KMS-11 (cell line): ENCODE results near the gene ZDHHC8.
"Not testable (repeated sequence)": the region's sequence is repeated elsewhere in the genome, so short reads cannot be mapped to it uniquely, and the experiment has no call there.

Source experiments
- H2AFZ ChIP-seq: fragments of 200-600 bp; sonication (generic); 2 replicates; pipeline ENCODE4 v1.6.1; 2016; ENCODE audit warnings: antibody characterized with exemption, mixed run types, low read depth
- H3K27ac ChIP-seq: fragments of 200-600 bp; sonication (generic); 2 replicates; pipeline ENCODE4 v1.6.1; 2016; ENCODE audit warnings: mild to moderate bottlenecking, mixed run types
- H3K27me3 ChIP-seq: fragments of 200-600 bp; sonication (generic); 2 replicates; pipeline ENCODE4 v1.6.1; 2017; ENCODE audit warnings: mild to moderate bottlenecking, low read depth, mixed run types, moderate library complexity; ENCODE audit not compliant: insufficient read depth
- H3K36me3 ChIP-seq: fragments of 200-600 bp; sonication (generic); 2 replicates; pipeline ENCODE4 v1.6.1; 2017; ENCODE audit warnings: mild to moderate bottlenecking, mixed run types; ENCODE audit not compliant: insufficient read depth
- H3K4me1 ChIP-seq: fragments of 200-600 bp; sonication (generic); 2 replicates; pipeline ENCODE4 v1.6.1; 2016; ENCODE audit warnings: mild to moderate bottlenecking, low read depth, mixed run types; ENCODE audit not compliant: poor library complexity, severe bottlenecking
- H3K4me2 ChIP-seq: fragments of 200-600 bp; sonication (generic); 2 replicates; pipeline ENCODE4 v1.7.0; 2016; ENCODE audit warnings: mild to moderate bottlenecking, mixed run types
- H3K4me3 ChIP-seq: fragments of 200-600 bp; sonication (generic); IDR thresholded peaks from 2 replicates; pipeline ENCODE4 v1.6.1; 2017; ENCODE audit warnings: low read depth, low read length, mixed read lengths; ENCODE audit not compliant: insufficient read depth
- H3K79me2 ChIP-seq: fragments of 200-600 bp; sonication (generic); 2 replicates; pipeline ENCODE4 v1.6.1; 2016; ENCODE audit warnings: low read depth, mixed run types; ENCODE audit not compliant: insufficient read depth
- H3K9ac ChIP-seq: fragments of 200-600 bp; sonication (generic); 2 replicates; pipeline ENCODE4 v1.6.1; 2016; ENCODE audit warnings: mild to moderate bottlenecking, mixed run types
- H4K20me1 ChIP-seq: fragments of 200-600 bp; sonication (generic); 2 replicates; pipeline ENCODE4 v1.6.1; 2016; ENCODE audit warnings: mild to moderate bottlenecking, mixed run types; ENCODE audit not compliant: insufficient read depth
- TF ChIP-seq, protein P1 (sequence below): fragments of 200-600 bp; sonication (generic); conservative IDR thresholded peaks from 2 replicates; pipeline ENCODE4 v1.6.1; 2017; ENCODE audit warnings: low read depth, mild to moderate bottlenecking, antibody characterized with exemption, low read length, moderate library complexity, mixed read lengths

The ZDHHC8 gene

DNA sequence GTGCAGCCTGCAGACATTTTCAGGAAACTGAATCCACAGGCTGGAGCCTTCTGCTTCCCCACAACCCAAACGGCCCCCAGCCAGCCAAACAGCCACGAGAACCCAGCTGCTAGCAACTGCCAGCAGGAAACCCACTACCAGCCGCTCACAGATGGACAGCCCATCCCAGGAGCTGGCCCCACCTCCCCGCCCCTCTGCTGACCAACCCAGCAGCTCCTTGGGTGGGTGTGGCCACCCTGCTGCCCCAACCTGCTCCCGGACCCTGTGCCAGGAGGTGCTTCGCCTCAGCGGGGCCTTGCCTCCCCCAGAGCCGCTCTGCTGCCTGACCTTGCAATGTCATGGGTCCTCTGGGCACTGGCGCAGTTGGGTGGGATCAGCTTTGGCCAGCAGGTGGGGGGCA is 27.5 kb downstream of the ZDHHC8 start:
- H4K20me1 ChIP-seq, result no peaks in the 10 kb centered on the region
- no peak overlapping the region for H2AFZ ChIP-seq
- H3K4me2 ChIP-seq, result no peak overlapping the region
- H3K27me3 ChIP-seq, result peaks cover 42% of the 10 kb centered on the region
- H3K36me3 ChIP-seq, result no peaks in the 10 kb centered on the region
- H3K4me3 ChIP-seq, result no peak overlapping the region
- H3K27ac ChIP-seq, result no peak overlapping the region
- no peak overlapping the region for H3K9ac ChIP-seq
- no peaks in the 10 kb centered on the region for H3K4me1 ChIP-seq
- TF ChIP-seq, protein P1, sequence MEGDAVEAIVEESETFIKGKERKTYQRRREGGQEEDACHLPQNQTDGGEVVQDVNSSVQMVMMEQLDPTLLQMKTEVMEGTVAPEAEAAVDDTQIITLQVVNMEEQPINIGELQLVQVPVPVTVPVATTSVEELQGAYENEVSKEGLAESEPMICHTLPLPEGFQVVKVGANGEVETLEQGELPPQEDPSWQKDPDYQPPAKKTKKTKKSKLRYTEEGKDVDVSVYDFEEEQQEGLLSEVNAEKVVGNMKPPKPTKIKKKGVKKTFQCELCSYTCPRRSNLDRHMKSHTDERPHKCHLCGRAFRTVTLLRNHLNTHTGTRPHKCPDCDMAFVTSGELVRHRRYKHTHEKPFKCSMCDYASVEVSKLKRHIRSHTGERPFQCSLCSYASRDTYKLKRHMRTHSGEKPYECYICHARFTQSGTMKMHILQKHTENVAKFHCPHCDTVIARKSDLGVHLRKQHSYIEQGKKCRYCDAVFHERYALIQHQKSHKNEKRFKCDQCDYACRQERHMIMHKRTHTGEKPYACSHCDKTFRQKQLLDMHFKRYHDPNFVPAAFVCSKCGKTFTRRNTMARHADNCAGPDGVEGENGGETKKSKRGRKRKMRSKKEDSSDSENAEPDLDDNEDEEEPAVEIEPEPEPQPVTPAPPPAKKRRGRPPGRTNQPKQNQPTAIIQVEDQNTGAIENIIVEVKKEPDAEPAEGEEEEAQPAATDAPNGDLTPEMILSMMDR, result no peak
- no peaks in the 10 kb centered on the region for H3K79me2 ChIP-seq

DNA sequence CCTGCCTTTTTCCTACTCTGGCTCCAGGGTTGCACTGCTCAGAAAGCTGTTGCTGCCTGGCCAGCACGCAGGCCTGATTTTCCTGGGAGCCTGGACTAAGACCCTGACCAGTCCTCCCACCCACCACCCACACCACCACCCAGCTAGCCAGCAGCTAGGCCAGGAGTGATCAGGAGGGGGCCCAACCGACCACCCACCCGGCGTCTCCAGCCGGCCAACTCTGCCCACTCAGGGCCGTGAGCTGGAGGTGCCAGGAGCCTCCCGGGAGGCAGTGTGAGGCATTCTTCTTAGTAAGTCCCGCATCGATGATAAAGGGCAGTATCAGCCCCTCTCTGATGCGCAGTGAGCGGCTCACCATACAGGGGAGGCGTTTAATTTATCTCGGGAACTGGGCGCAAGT is 27.9 kb downstream of the ZDHHC8 start:
- H3K4me2 ChIP-seq, H3K36me3 ChIP-seq, H3K4me3 ChIP-seq, H3K4me1 ChIP-seq, H4K20me1 ChIP-seq, H3K9ac ChIP-seq, H3K79me2 ChIP-seq, H3K27ac ChIP-seq, H2AFZ ChIP-seq: not testable (repeated sequence)
- H3K27me3 ChIP-seq, result peaks cover 41% of the 10 kb centered on the region

DNA sequence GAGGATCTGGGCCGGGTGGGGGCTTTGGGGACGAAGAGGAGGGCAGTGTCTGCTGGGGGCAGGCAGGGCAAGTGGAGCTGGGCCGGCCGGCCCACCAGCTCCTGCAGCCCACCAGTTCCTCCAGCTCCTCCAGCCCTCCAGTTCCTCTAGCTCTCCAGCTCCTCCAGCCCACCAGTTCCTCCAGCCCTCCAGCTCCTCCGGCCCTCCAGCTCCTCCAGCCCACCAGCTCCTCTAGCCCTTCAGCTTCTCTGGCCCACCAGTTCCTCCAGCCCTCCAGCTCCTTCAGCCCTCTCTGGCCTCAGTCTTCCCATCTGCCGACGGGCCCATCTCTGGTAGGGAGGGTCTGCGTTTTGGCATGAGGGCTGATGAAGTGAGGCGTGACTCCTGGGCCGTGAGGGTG is 28.4 kb downstream of the ZDHHC8 start:
- TF ChIP-seq, protein P1, result no peak
- no peak overlapping the region for H3K27ac ChIP-seq
- H3K4me1 ChIP-seq, result no peaks in the 10 kb centered on the region
- peaks cover 41% of the 10 kb centered on the region for H3K27me3 ChIP-seq
- no peaks in the 10 kb centered on the region for H3K36me3 ChIP-seq
- no peak overlapping the region for H3K9ac ChIP-seq
- no peak overlapping the region for H2AFZ ChIP-seq
- H3K4me3 ChIP-seq, result no peak overlapping the region
- no peaks in the 10 kb centered on the region for H3K79me2 ChIP-seq
- no peaks in the 10 kb centered on the region for H4K20me1 ChIP-seq
- H3K4me2 ChIP-seq, result no peak overlapping the region

DNA sequence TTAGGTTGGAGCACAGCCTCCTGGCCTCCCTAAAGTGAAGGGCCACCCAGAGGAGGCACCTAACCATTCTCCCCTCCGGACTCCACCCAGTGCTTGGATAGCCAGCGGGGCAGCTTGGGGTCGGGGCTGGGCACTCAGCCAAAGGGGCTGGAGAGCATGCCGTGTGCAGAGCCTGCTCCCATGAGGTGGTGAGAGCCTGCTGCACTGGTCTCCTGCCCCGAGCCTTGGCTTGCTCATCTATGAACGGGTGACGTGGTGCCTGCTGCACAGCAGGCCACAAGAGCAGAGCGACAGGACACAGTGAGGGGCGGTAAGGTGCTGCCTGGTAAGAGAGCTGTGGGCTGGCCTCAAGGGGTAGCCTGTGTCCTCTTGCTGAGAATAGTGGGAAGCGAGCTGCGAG is 33.3 kb downstream of the ZDHHC8 start:
- Histone ChIP-seq H3K9ac (no peak overlapping the region), H3K79me2 (no peaks in the 10 kb centered on the region), H3K4me1 (no peaks in the 10 kb centered on the region), H3K4me3 (no peak overlapping the region), H4K20me1 (no peaks in the 10 kb centered on the region), H3K27ac (no peak overlapping the region), H3K4me2 (no peak overlapping the region), H3K27me3 (peaks cover 56% of the 10 kb centered on the region), H3K36me3 (no peaks in the 10 kb centered on the region), H2AFZ (no peak overlapping the region)
- TF ChIP-seq, protein P1, result no peak

DNA sequence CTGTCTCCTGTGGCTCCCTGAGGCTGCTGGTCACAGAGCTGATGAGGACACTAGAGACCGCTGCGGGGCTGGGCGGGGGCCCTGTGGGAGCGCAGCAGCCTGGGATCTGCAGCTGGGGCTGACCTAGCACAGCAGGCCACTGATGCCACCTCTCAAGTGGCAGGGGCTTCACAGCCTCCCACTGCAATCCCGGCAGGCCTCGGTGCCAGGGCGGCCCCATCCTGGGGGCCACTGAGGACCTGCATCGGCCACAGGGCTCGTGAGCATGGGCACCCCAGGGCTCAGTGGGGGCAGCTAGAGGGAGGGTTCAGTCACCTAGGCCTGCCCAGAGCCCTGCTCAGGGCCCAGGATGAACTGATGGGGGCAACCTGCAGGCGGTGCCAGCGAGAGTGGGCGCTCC is 33.8 kb downstream of the ZDHHC8 start:
- no peak overlapping the region for H3K4me3 ChIP-seq
- no peaks in the 10 kb centered on the region for H3K4me1 ChIP-seq
- H3K79me2 ChIP-seq, result no peaks in the 10 kb centered on the region
- peaks cover 56% of the 10 kb centered on the region for H3K27me3 ChIP-seq
- no peak overlapping the region for H3K9ac ChIP-seq
- H4K20me1 ChIP-seq, result no peaks in the 10 kb centered on the region
- H2AFZ ChIP-seq, result no peak overlapping the region
- H3K36me3 ChIP-seq, result no peaks in the 10 kb centered on the region
- H3K4me2 ChIP-seq, result no peak overlapping the region
- TF ChIP-seq, protein P1, result no peak
- no peak overlapping the region for H3K27ac ChIP-seq
